T-helper 17 cell (primary cell): ENCODE measurements around the gene FBXO42. TPM values are rescaled to one million over a fixed set of nuclear protein-coding genes. Genes with fewer than 3 reads are reported as not detected.
"Not testable (repeated sequence)": the region's sequence is repeated elsewhere in the genome, so short reads cannot be mapped to it uniquely, and the experiment has no call there.

Experiments
- ATAC-seq: fragments of 150-1000 bp; cut with Tn5 transposase; 2 replicates; pipeline ENCODE4 v1.10.0; 2021; ENCODE audit warnings: mild to moderate bottlenecking, moderate library complexity
- DNase-seq, 3 donors: peaks; one replicate each; pipeline versions ENCODE4 v3.0.0 to v3.0.0-alpha.2; 2020 to 2021
- H3K9me3 ChIP-seq: one replicate; pipeline ENCODE4 v1.7.0; 2013; ENCODE audit warnings: low read length, mild to moderate bottlenecking; ENCODE audit not compliant: control insufficient read depth, poor library complexity, severe bottlenecking
- H3K27ac Mint-ChIP-seq: one replicate; pipeline ENCODE4 v1.8.0; 2022; ENCODE audit warnings: mild to moderate bottlenecking, moderate library complexity, mixed read lengths
- H3K27me3 Mint-ChIP-seq: one replicate; pipeline ENCODE4 v1.8.0; 2022; ENCODE audit warnings: mixed read lengths
- H3K36me3 Mint-ChIP-seq: one replicate; pipeline ENCODE4 v1.8.0; 2022; ENCODE audit warnings: low read depth, mixed read lengths
- H3K4me1 Mint-ChIP-seq: one replicate; pipeline ENCODE4 v1.8.0; 2022; ENCODE audit warnings: mild to moderate bottlenecking, mixed read lengths
- H3K4me3 Mint-ChIP-seq: one replicate; pipeline ENCODE4 v1.8.0; 2022; ENCODE audit warnings: mild to moderate bottlenecking, moderate library complexity, mixed read lengths
- total RNA-seq, 4 donors: library from RNA in 2 of 4; stranded (reverse) in 2 of 4; gene quantifications; one replicate each; pipeline ENCODE4 v1.2.3 and lab custom pipeline; 2022 to 2026

The FBXO42 gene
- total RNA-seq, 2 donors from 2014 or later = 17.4 to 20.5 TPM

- ATAC-seq (peak; percentile 74), DNase-seq (peak; percentile 73 to 78 (median 74))
- peak overlapping the region; percentile 98 for H3K27ac Mint-ChIP-seq
- H3K4me3 Mint-ChIP-seq = peak overlapping the region; percentile 97
- H3K4me1 Mint-ChIP-seq = peaks cover 25% of the 10 kb centered on the region
- H3K27me3 Mint-ChIP-seq = no peaks in the 10 kb centered on the region
- no peaks in the 10 kb centered on the region for H3K9me3 ChIP-seq
- H3K36me3 Mint-ChIP-seq = no peaks in the 10 kb centered on the region
Measured at GRCh38 chr1:16367258-16367967, 15.1 kb upstream of the FBXO42 start.

GRCh38 chr1:16366722-16367257, 14.5 kb upstream of the FBXO42 start, which contains the start of gene SZRD1:
SZRD1 (plus strand) TSS chr1:16367242; CDS start chr1:16367258, 16 bp downstream.
- peak within 1 kb of the TSS; percentile 98 for H3K27ac Mint-ChIP-seq

GRCh38 chr1:16365146-16365498, 12.8 kb upstream of the FBXO42 start:
- DNase-seq, H3K4me3 Mint-ChIP-seq, H3K9me3 ChIP-seq, H3K27me3 Mint-ChIP-seq, H3K36me3 Mint-ChIP-seq, ATAC-seq: not testable (repeated sequence)
- H3K27ac Mint-ChIP-seq = peak overlapping the region; percentile 19
- peaks cover 14% of the 10 kb centered on the region for H3K4me1 Mint-ChIP-seq

More at GRCh38 chr1:16366722-16367257, 14.5 kb upstream of the FBXO42 start, which contains the start of gene SZRD1:
- ATAC-seq = peak; percentile 88
- no peaks in the 10 kb centered on the region for H3K9me3 ChIP-seq
- no peaks in the 10 kb centered on the region for H3K36me3 Mint-ChIP-seq
- H3K4me1 Mint-ChIP-seq = peaks cover 20% of the 10 kb centered on the region
- peak within 1 kb of the TSS; percentile 97 for H3K4me3 Mint-ChIP-seq
- peak; percentile 89 to 95 (median 93) for DNase-seq
- H3K27me3 Mint-ChIP-seq = no peaks in the 10 kb centered on the region

- H3K27ac Mint-ChIP-seq = no peak overlapping the region
- H3K27me3 Mint-ChIP-seq = no peaks in the 10 kb centered on the region
- no peak for DNase-seq
- no peaks in the 10 kb centered on the region for H3K9me3 ChIP-seq
- H3K4me1 Mint-ChIP-seq = peaks cover 5% of the 10 kb centered on the region
- no peak for ATAC-seq
- H3K36me3 Mint-ChIP-seq = no peaks in the 10 kb centered on the region
- no peak overlapping the region for H3K4me3 Mint-ChIP-seq
Measured at GRCh38 chr1:16356867-16357266, 4.6 kb upstream of the FBXO42 start.

GRCh38 chr1:16354619-16355018, 2.3 kb upstream of the FBXO42 start:
- no peaks in the 10 kb centered on the region for H3K36me3 Mint-ChIP-seq
- ATAC-seq (no peak), DNase-seq (no peak)
- no peak overlapping the region for H3K27ac Mint-ChIP-seq
- no peaks in the 10 kb centered on the region for H3K27me3 Mint-ChIP-seq
- no peaks in the 10 kb centered on the region for H3K9me3 ChIP-seq
- peaks cover 19% of the 10 kb centered on the region for H3K4me1 Mint-ChIP-seq
- no peak overlapping the region for H3K4me3 Mint-ChIP-seq

GRCh38 chr1:16352842-16353535, 709 bp upstream of the FBXO42 start:
- H3K9me3 ChIP-seq = no peaks in the 10 kb centered on the region
- no peak for DNase-seq
- Mint-ChIP-seq H3K4me1 (peaks cover 24% of the 10 kb centered on the region), H3K27me3 (no peaks in the 10 kb centered on the region), H3K27ac (peak overlapping the region; percentile 92), H3K4me3 (peak overlapping the region; percentile 94), H3K36me3 (no peaks in the 10 kb centered on the region)
- ATAC-seq = no peak

GRCh38 chr1:16351456-16351993, 755 bp downstream of the FBXO42 start:
- H3K4me3 Mint-ChIP-seq = peak overlapping the region; percentile 94
- DNase-seq (no peak), ATAC-seq (no peak)
- H3K27me3 Mint-ChIP-seq = no peaks in the 10 kb centered on the region
- H3K9me3 ChIP-seq = no peaks in the 10 kb centered on the region
- peak overlapping the region; percentile 92 for H3K27ac Mint-ChIP-seq
- H3K4me1 Mint-ChIP-seq = peaks cover 24% of the 10 kb centered on the region
- no peaks in the 10 kb centered on the region for H3K36me3 Mint-ChIP-seq

GRCh38 chr1:16349847-16350406, 2.4 kb downstream of the FBXO42 start:
- no peaks in the 10 kb centered on the region for H3K9me3 ChIP-seq
- peak overlapping the region; percentile 92 for H3K27ac Mint-ChIP-seq
- no peak for DNase-seq
- no peaks in the 10 kb centered on the region for H3K36me3 Mint-ChIP-seq
- no peak overlapping the region for H3K4me3 Mint-ChIP-seq
- peaks cover 30% of the 10 kb centered on the region for H3K4me1 Mint-ChIP-seq
- no peaks in the 10 kb centered on the region for H3K27me3 Mint-ChIP-seq
- ATAC-seq = no peak

- DNase-seq (no peak), ATAC-seq (no peak)
- peaks cover 30% of the 10 kb centered on the region for H3K4me1 Mint-ChIP-seq
- H3K9me3 ChIP-seq = no peaks in the 10 kb centered on the region
- H3K27me3 Mint-ChIP-seq = no peaks in the 10 kb centered on the region
- peak overlapping the region; percentile 2 for H3K27ac Mint-ChIP-seq
- H3K4me3 Mint-ChIP-seq = peak overlapping the region; percentile 25
- H3K36me3 Mint-ChIP-seq = no peaks in the 10 kb centered on the region
Measured at GRCh38 chr1:16348414-16349182, 3.7 kb downstream of the FBXO42 start.

- H3K27ac Mint-ChIP-seq, H3K4me3 Mint-ChIP-seq, DNase-seq: not testable (repeated sequence)
Measured at GRCh38 chr1:16343276-16343675, 9.0 kb downstream of the FBXO42 start.

GRCh38 chr1:16342331-16343062, 9.8 kb downstream of the FBXO42 start:
- Mint-ChIP-seq H3K4me3 (no peak overlapping the region), H3K27ac (no peak overlapping the region), H3K36me3 (no peaks in the 10 kb centered on the region), H3K27me3 (no peaks in the 10 kb centered on the region), H3K4me1 (peaks cover 13% of the 10 kb centered on the region)
- DNase-seq = no peak
- H3K9me3 ChIP-seq = no peaks in the 10 kb centered on the region
- no peak for ATAC-seq

More at GRCh38 chr1:16343276-16343675, 9.0 kb downstream of the FBXO42 start:
- not testable (repeated sequence) for H3K9me3 ChIP-seq, ATAC-seq, H3K27me3 Mint-ChIP-seq, H3K36me3 Mint-ChIP-seq
- H3K4me1 Mint-ChIP-seq = peaks cover 17% of the 10 kb centered on the region

- H3K36me3 Mint-ChIP-seq = no peaks in the 10 kb centered on the region
- H3K9me3 ChIP-seq = no peaks in the 10 kb centered on the region
- no peak overlapping the region for H3K27ac Mint-ChIP-seq
- ATAC-seq = no peak
- no peak overlapping the region for H3K4me3 Mint-ChIP-seq
- no peaks in the 10 kb centered on the region for H3K27me3 Mint-ChIP-seq
- peaks cover 14% of the 10 kb centered on the region for H3K4me1 Mint-ChIP-seq
- no peak for DNase-seq
Measured at GRCh38 chr1:16340673-16341072, 11.6 kb downstream of the FBXO42 start.
